Transverse colon (tissue), 4 donors: ENCODE results near the gene CACYBP.

Experiments
- EP300 ChIP-seq: sonication (generic); formaldehyde crosslinking; IDR thresholded peaks from one replicate; pipeline ENCODE4 v1.6.1; 2017; ENCODE audit warnings: antibody characterized with exemption, low read depth
- POLR2A ChIP-seq: fragments of 450-650 bp; IDR thresholded peaks from one replicate; pipeline ENCODE4 v1.6.1; 2016; ENCODE audit warnings: antibody characterized with exemption, mild to moderate bottlenecking, moderate library complexity
- POLR2AphosphoS5 ChIP-seq, 3 donors: sonication (generic); formaldehyde crosslinking; IDR thresholded peaks; one replicate each; pipeline ENCODE4 v1.6.1; 2016; ENCODE audit warnings: antibody characterized with exemption in 3 of 3
- TF ChIP-seq, protein P1 (sequence below), 5 experiments: fragments of 200-600 bp in 3 of 5; fragments of 450-650 bp in 2 of 5; sonication (generic) in 3 of 5; IDR thresholded peaks; 1 replicate in 2 of 5; 2 replicates in 3 of 5; pipeline ENCODE4 v1.5.1; 2016 to 2017; ENCODE audit warnings: antibody characterized with exemption in 5 of 5, inconsistent platforms in 3 of 5, mild to moderate bottlenecking in 2 of 5, moderate library complexity in 1 of 5

- no peak for TF ChIP-seq POLR2A
- TF ChIP-seq POLR2AphosphoS5 (IDR thresholded peaks at IDR 0.05), result no peak
- TF ChIP-seq, protein P1, sequence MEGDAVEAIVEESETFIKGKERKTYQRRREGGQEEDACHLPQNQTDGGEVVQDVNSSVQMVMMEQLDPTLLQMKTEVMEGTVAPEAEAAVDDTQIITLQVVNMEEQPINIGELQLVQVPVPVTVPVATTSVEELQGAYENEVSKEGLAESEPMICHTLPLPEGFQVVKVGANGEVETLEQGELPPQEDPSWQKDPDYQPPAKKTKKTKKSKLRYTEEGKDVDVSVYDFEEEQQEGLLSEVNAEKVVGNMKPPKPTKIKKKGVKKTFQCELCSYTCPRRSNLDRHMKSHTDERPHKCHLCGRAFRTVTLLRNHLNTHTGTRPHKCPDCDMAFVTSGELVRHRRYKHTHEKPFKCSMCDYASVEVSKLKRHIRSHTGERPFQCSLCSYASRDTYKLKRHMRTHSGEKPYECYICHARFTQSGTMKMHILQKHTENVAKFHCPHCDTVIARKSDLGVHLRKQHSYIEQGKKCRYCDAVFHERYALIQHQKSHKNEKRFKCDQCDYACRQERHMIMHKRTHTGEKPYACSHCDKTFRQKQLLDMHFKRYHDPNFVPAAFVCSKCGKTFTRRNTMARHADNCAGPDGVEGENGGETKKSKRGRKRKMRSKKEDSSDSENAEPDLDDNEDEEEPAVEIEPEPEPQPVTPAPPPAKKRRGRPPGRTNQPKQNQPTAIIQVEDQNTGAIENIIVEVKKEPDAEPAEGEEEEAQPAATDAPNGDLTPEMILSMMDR (IDR thresholded peaks at IDR 0.05), result no peak
- TF ChIP-seq EP300, result no peak
These were observed 29.8 kb upstream of the CACYBP start for GRCh38 chr1:174969977-174970376.
